GM12878 (cell line): ENCODE results near the gene UMOD.

Experiments
- CEBPB ChIP-seq, 2 experiments: fragments of 150-350 bp in 1 of 2; IDR thresholded peaks; 2 replicates each; pipeline ENCODE4 v1.6.1; 2012 to 2014; ENCODE audit warnings: low read depth in 2 of 2, low read length in 2 of 2, borderline replicate concordance in 1 of 2, inconsistent platforms in 1 of 2
- KAT2A ChIP-seq: conservative IDR thresholded peaks from 2 replicates; pipeline ENCODE4 v1.6.1; 2011; ENCODE audit warnings: low read depth, low read length; ENCODE audit not compliant: control insufficient read depth
- MXI1 ChIP-seq: fragments of 150-350 bp; IDR thresholded peaks from 2 replicates; pipeline ENCODE4 v1.6.1; 2011; ENCODE audit warnings: low read depth, mild to moderate bottlenecking, inconsistent platforms, low read length, improper control_type of control experiment
- NBN ChIP-seq: fragments of 450-650 bp; IDR thresholded peaks from 2 replicates; pipeline ENCODE4 v1.6.1; 2016
- PAX5 ChIP-seq: IDR thresholded peaks from 2 replicates; pipeline ENCODE4 v1.6.1; 2011; ENCODE audit warnings: low read depth, low read length, borderline replicate concordance
- PML ChIP-seq: IDR thresholded peaks from 2 replicates; pipeline ENCODE4 v1.6.1; 2012; ENCODE audit warnings: low read length, inconsistent platforms
- POLR2A ChIP-seq: IDR thresholded peaks from 2 replicates; pipeline ENCODE4 v1.6.1; 2011; ENCODE audit warnings: low read depth, mild to moderate bottlenecking, low read length
- RFX5 ChIP-seq: IDR thresholded peaks from 2 replicates; pipeline ENCODE4 v1.6.1; 2011; ENCODE audit warnings: low read depth, low read length, improper control_type of control experiment
- YY1 ChIP-seq: IDR thresholded peaks from 2 replicates; pipeline ENCODE4 v1.6.1; 2011; ENCODE audit warnings: low read depth, mild to moderate bottlenecking, low read length
- TF ChIP-seq, protein P1 (sequence below), 3 experiments: IDR thresholded peaks in 2 of 3; conservative IDR thresholded peaks in 1 of 3; 2 replicates each; pipeline ENCODE4 v1.5.1; 2011; ENCODE audit warnings: low read depth in 3 of 3, low read length in 3 of 3, mild to moderate bottlenecking in 3 of 3, control low read depth in 2 of 3, moderate library complexity in 2 of 3, inconsistent platforms in 1 of 3, mixed read lengths in 1 of 3; ENCODE audit not compliant: control insufficient read depth in 2 of 3, insufficient read depth in 1 of 3; ENCODE audit errors: extremely low read depth in 1 of 3

DNA sequence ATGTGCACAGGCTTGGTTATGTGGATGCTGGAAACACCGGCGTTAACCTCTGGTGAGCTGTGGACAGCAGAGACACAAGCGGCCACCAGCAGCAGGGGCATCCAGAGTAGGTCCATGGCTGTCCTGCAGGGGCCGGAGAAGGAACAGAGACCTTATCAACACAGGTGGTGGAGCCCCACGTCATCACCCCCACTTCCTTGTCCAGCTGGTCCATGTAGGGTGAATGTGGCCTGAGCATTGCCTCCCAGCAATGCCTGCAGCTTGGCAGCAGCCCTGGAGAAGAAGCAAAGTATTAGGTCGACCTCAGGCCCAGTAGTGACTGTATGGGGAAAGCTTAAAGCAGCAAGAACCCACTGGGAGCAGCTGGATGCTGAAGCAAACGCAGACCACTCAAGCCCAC, 46.7 kb upstream of the UMOD start:
- TF ChIP-seq YY1 (no peak), PAX5 (no peak), POLR2A (no peak), RFX5 (no peak), MXI1 (no peak), KAT2A (no peak), NBN (no peak), CEBPB (IDR thresholded peaks at IDR 0.05; ENCODE audit: borderline replicate concordance in 1 of 2, low read depth in 2 of 2, low read length in 2 of 2) (no peak), PML (no peak)
- TF ChIP-seq, protein P1, sequence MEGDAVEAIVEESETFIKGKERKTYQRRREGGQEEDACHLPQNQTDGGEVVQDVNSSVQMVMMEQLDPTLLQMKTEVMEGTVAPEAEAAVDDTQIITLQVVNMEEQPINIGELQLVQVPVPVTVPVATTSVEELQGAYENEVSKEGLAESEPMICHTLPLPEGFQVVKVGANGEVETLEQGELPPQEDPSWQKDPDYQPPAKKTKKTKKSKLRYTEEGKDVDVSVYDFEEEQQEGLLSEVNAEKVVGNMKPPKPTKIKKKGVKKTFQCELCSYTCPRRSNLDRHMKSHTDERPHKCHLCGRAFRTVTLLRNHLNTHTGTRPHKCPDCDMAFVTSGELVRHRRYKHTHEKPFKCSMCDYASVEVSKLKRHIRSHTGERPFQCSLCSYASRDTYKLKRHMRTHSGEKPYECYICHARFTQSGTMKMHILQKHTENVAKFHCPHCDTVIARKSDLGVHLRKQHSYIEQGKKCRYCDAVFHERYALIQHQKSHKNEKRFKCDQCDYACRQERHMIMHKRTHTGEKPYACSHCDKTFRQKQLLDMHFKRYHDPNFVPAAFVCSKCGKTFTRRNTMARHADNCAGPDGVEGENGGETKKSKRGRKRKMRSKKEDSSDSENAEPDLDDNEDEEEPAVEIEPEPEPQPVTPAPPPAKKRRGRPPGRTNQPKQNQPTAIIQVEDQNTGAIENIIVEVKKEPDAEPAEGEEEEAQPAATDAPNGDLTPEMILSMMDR (IDR thresholded peaks at IDR 0.05 in 2 of 3, conservative IDR thresholded peaks at IDR 0.05 in 1 of 3; ENCODE audit: control insufficient read depth in 2 of 3, extremely low read depth in 1 of 3, insufficient read depth in 1 of 3, low read depth in 3 of 3, low read length in 3 of 3), result no peak
